HEK293 (cell line): ENCODE measurements around the gene DLL4.
A peak's percentile ranks its signal among the peaks of the same experiment; 100 is the strongest.

ENCODE experiments used
- CTCF ChIA-PET: fragments of 350-600 bp; formaldehyde crosslinking; extraction: SDS; loops from one replicate; lab custom pipeline; 2021; ENCODE audit warnings: antibody characterized with exemption; lab: Yijun Ruan, JAX
- POLR2A ChIA-PET: fragments of 300-600 bp; formaldehyde crosslinking; extraction: SDS; loops from one replicate; lab custom pipeline; 2020; ENCODE audit warnings: antibody characterized with exemption, inconsistent platforms; lab: Yijun Ruan, JAX
- H3K27ac ChIP-seq: fragments of 200-500 bp; sonication (Bioruptor generic); 2 replicates; pipeline ENCODE4 v1.5.1; 2014; ENCODE audit warnings: low read depth, low read length, control low read depth, inconsistent platforms; ENCODE audit errors: extremely low read depth
- H3K36me3 ChIP-seq, 2 experiments: fragments of 200-500 bp in 1 of 2; sonication (Bioruptor generic) in 1 of 2; 1 replicate in 1 of 2; 2 replicates in 1 of 2; pipeline ENCODE4 v1.5.1; 2014 to 2017; ENCODE audit warnings: inconsistent platforms in 2 of 2, low read length in 2 of 2; ENCODE audit not compliant: control insufficient read depth in 2 of 2, insufficient read depth in 1 of 2
- H3K4me1 ChIP-seq: fragments of 200-500 bp; sonication (Bioruptor generic); 2 replicates; pipeline ENCODE4 v1.5.1; 2014; ENCODE audit warnings: mild to moderate bottlenecking, low read length, inconsistent platforms; ENCODE audit not compliant: control insufficient read depth, insufficient read depth
- H3K4me3 ChIP-seq: 2 replicates; pipeline ENCODE4 v1.5.1; 2011; ENCODE audit warnings: low read depth, mild to moderate bottlenecking, control low read depth, low read length, moderate library complexity
- H3K9me3 ChIP-seq: fragments of 200-500 bp; sonication (Bioruptor generic); 2 replicates; pipeline ENCODE4 v1.5.1; 2014; ENCODE audit warnings: low read depth, low read length, inconsistent platforms; ENCODE audit not compliant: control insufficient read depth, insufficient read depth
- KLF8 ChIP-seq: fragments of 450-650 bp; formaldehyde crosslinking; IDR thresholded peaks from 2 replicates; pipeline ENCODE4 v1.5.1; 2016; ENCODE audit warnings: missing biosample characterization, missing genetic modification characterization
- SCRT2 ChIP-seq: fragments of 450-650 bp; formaldehyde crosslinking; IDR thresholded peaks from 2 replicates; pipeline ENCODE4 v1.5.1; 2016; ENCODE audit warnings: missing biosample characterization, missing genetic modification characterization
- ZEB2 ChIP-seq: fragments of 450-650 bp; formaldehyde crosslinking; IDR thresholded peaks from 2 replicates; pipeline ENCODE4 v1.5.1; 2016; ENCODE audit warnings: missing biosample characterization, missing genetic modification characterization
- ZFP37 ChIP-seq: fragments of 450-650 bp; formaldehyde crosslinking; IDR thresholded peaks from 2 replicates; pipeline ENCODE4 v1.5.1; 2016; ENCODE audit warnings: missing biosample characterization, missing genetic modification characterization
- ZIC2 ChIP-seq: fragments of 450-650 bp; formaldehyde crosslinking; IDR thresholded peaks from 2 replicates; pipeline ENCODE4 v1.5.1; 2016; ENCODE audit warnings: missing biosample characterization, missing genetic modification characterization
- ZNF114 ChIP-seq: fragments of 450-650 bp; formaldehyde crosslinking; IDR thresholded peaks from 2 replicates; pipeline ENCODE4 v1.5.0; 2017; ENCODE audit warnings: missing biosample characterization, missing genetic modification characterization
- ZNF174 ChIP-seq: fragments of 450-650 bp; formaldehyde crosslinking; IDR thresholded peaks from 2 replicates; pipeline ENCODE4 v1.5.0; 2017; ENCODE audit warnings: missing biosample characterization, mild to moderate bottlenecking, missing genetic modification characterization
- ZNF2 ChIP-seq: fragments of 450-650 bp; formaldehyde crosslinking; IDR thresholded peaks from 2 replicates; pipeline ENCODE4 v1.5.1; 2016; ENCODE audit warnings: missing biosample characterization, missing genetic modification characterization
- ZNF202 ChIP-seq: fragments of 450-650 bp; formaldehyde crosslinking; IDR thresholded peaks from 2 replicates; pipeline ENCODE4 v1.5.1; 2016; ENCODE audit warnings: missing biosample characterization, missing genetic modification characterization, borderline replicate concordance
- ZNF239 ChIP-seq: fragments of 450-650 bp; formaldehyde crosslinking; IDR thresholded peaks from 2 replicates; pipeline ENCODE4 v1.5.1; 2016; ENCODE audit warnings: missing biosample characterization, missing genetic modification characterization
- ZNF341 ChIP-seq: fragments of 450-650 bp; formaldehyde crosslinking; IDR thresholded peaks from 2 replicates; pipeline ENCODE4; 2016; ENCODE audit warnings: low read depth, missing biosample characterization, missing genetic modification characterization
- ZNF391 ChIP-seq: fragments of 450-650 bp; formaldehyde crosslinking; IDR thresholded peaks from 2 replicates; pipeline ENCODE4 v1.5.1; 2016; ENCODE audit warnings: low read depth, missing biosample characterization, missing genetic modification characterization, borderline replicate concordance
- ZNF561 ChIP-seq: fragments of 450-650 bp; IDR thresholded peaks from 2 replicates; pipeline ENCODE4 v1.5.1; 2018; ENCODE audit warnings: missing biosample characterization, missing genetic modification characterization, borderline replicate concordance
- ZNF596 ChIP-seq: fragments of 450-650 bp; IDR thresholded peaks from 2 replicates; pipeline ENCODE4 v1.5.0; 2018; ENCODE audit warnings: missing biosample characterization, mild to moderate bottlenecking, missing genetic modification characterization, moderate library complexity
- ZNF621 ChIP-seq: fragments of 450-650 bp; formaldehyde crosslinking; IDR thresholded peaks from 2 replicates; pipeline ENCODE4 v1.5.1; 2017; ENCODE audit warnings: missing biosample characterization, missing genetic modification characterization
- ZNF623 ChIP-seq: fragments of 450-650 bp; formaldehyde crosslinking; IDR thresholded peaks from 2 replicates; pipeline ENCODE4 v1.5.1; 2016; ENCODE audit warnings: missing biosample characterization, missing genetic modification characterization
- ZNF626 ChIP-seq: fragments of 450-650 bp; sonication (Bioruptor Pico); formaldehyde crosslinking; IDR thresholded peaks from 2 replicates; pipeline ENCODE4 v1.5.1; 2018; ENCODE audit warnings: missing biosample characterization, missing genetic modification characterization, inconsistent platforms
- ZNF654 ChIP-seq: fragments of 450-650 bp; formaldehyde crosslinking; IDR thresholded peaks from 2 replicates; pipeline ENCODE4 v1.5.1; 2016; ENCODE audit warnings: low read depth, missing biosample characterization, missing genetic modification characterization
- ZNF701 ChIP-seq: fragments of 450-650 bp; formaldehyde crosslinking; IDR thresholded peaks from 2 replicates; pipeline ENCODE4 v1.5.1; 2016; ENCODE audit warnings: missing biosample characterization, missing genetic modification characterization
- ZNF785 ChIP-seq: fragments of 450-650 bp; formaldehyde crosslinking; IDR thresholded peaks from 2 replicates; pipeline ENCODE4 v1.5.1; 2016; ENCODE audit warnings: missing biosample characterization, missing genetic modification characterization
- ZNF792 ChIP-seq: fragments of 450-650 bp; formaldehyde crosslinking; IDR thresholded peaks from 2 replicates; pipeline ENCODE4 v1.5.1; 2016; ENCODE audit warnings: missing biosample characterization, missing genetic modification characterization
- ZSCAN16 ChIP-seq: fragments of 450-650 bp; formaldehyde crosslinking; IDR thresholded peaks from 2 replicates; pipeline ENCODE4 v1.5.1; 2016; ENCODE audit warnings: missing biosample characterization, missing genetic modification characterization
- TF ChIP-seq, protein P1 (sequence below): fragments of 450-650 bp; IDR thresholded peaks from 2 replicates; pipeline ENCODE4 v1.5.1; 2018; ENCODE audit warnings: missing biosample characterization, missing genetic modification characterization
- TF ChIP-seq, protein P2 (sequence below): fragments of 450-650 bp; formaldehyde crosslinking; conservative IDR thresholded peaks from 2 replicates; pipeline ENCODE4 v1.5.1; 2016; ENCODE audit warnings: low read depth, missing biosample characterization, missing genetic modification characterization
- TF ChIP-seq, protein P3 (sequence below): fragments of 450-650 bp; formaldehyde crosslinking; IDR thresholded peaks from 2 replicates; pipeline ENCODE4 v1.5.1; 2016; ENCODE audit warnings: missing biosample characterization, missing genetic modification characterization
- TF ChIP-seq, protein P4 (sequence below): fragments of 450-650 bp; formaldehyde crosslinking; IDR thresholded peaks from 2 replicates; pipeline ENCODE4 v1.5.1; 2016; ENCODE audit warnings: missing biosample characterization, missing genetic modification characterization
- TF ChIP-seq, protein P5 (sequence below): fragments of 450-650 bp; formaldehyde crosslinking; IDR thresholded peaks from 2 replicates; pipeline ENCODE4 v1.5.1; 2016; ENCODE audit warnings: missing biosample characterization, missing genetic modification characterization

The DLL4 gene

DNA sequence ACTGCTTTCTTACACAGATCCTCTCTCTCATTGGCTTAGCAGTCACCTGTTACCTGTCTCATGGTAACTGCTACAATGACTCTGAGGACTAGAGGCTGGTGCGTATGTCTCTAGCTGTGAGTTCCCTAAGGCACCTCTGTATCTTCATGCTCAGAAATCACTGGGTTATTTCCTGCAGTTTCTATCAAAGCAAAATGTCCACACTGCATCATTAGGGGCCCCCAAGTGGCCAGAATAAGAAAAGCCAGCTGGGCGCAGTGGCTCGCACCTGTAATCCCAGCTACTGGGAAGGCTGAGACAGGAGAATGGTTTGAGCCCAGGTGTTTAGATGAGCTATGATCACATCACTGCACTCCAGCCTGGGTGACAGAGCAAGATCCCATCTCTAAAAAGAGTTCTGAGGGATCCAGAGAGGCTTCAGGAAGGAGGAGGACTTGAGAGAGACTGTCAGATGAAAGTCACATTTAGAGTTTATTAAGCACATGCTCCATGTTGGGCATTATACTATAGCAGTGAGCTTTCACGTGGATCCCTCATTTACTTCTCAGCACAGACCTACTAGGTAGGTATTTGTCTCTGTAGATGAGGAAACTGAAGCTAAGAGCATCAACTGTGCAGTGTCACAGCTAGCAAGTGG, 37.2 kb upstream of the DLL4 start:
- POLR2A ChIA-PET = interaction anchor here (0.7 to 1.5 kb wide), 4 partner anchors 18 to 34 kb away, joined by 3 to 6 read pairs (median 4); no protein-coding TSS in a partner anchor
- peaks cover 0 to 14% of the 10 kb centered on the region in 2 experiments; a peak in 2 of 3 replicates for H3K36me3 ChIP-seq
- H3K4me3 ChIP-seq = no peak overlapping the region
- no peaks in the 10 kb centered on the region for H3K4me1 ChIP-seq
- CTCF ChIA-PET = interaction anchor here (0.6 to 5.3 kb wide), 23 partner anchors 8 to 318 kb away, joined by 3 to 187 read pairs (median 4); partner anchors contain the start of genes RHOV and SPINT1
- H3K9me3 ChIP-seq = no peaks in the 10 kb centered on the region
- no peak overlapping the region for H3K27ac ChIP-seq
- TF ChIP-seq ZNF785 (tag by site-specific recombination) (no peak), ZNF114 (tag by site-specific recombination) (no peak), ZNF792 (tag by site-specific recombination) (no peak), ZFP37 (tag by site-specific recombination) (no peak), ZNF654 (tag by site-specific recombination) (peak; percentile 65), ZNF596 (tag by site-specific recombination) (no peak), ZNF561 (tag by site-specific recombination) (no peak), SCRT2 (tag by site-specific recombination) (0 out of 2 replicates have a peak, but pooled peaks have one; percentile 21), ZNF623 (tag by site-specific recombination) (no peak), ZSCAN16 (tag by site-specific recombination) (no peak), ZNF391 (no peak), ZNF626 (tag by site-specific recombination) (no peak), ZNF2 (no peak), ZNF239 (tag by site-specific recombination) (no peak), KLF8 (tag by site-specific recombination) (no peak), ZIC2 (tag by site-specific recombination) (no peak), ZNF701 (tag by site-specific recombination) (no peak), ZNF174 (tag by site-specific recombination) (no peak), ZEB2 (0 out of 2 replicates have a peak, but pooled peaks have one; percentile 28), ZNF202 (no peak), ZNF621 (no peak), ZNF341 (tag by site-specific recombination) (no peak)
- TF ChIP-seq, protein P1, sequence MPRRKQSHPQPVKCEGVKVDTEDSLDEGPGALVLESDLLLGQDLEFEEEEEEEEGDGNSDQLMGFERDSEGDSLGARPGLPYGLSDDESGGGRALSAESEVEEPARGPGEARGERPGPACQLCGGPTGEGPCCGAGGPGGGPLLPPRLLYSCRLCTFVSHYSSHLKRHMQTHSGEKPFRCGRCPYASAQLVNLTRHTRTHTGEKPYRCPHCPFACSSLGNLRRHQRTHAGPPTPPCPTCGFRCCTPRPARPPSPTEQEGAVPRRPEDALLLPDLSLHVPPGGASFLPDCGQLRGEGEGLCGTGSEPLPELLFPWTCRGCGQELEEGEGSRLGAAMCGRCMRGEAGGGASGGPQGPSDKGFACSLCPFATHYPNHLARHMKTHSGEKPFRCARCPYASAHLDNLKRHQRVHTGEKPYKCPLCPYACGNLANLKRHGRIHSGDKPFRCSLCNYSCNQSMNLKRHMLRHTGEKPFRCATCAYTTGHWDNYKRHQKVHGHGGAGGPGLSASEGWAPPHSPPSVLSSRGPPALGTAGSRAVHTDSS (tag by site-specific recombination) = no peak
- TF ChIP-seq, protein P2, sequence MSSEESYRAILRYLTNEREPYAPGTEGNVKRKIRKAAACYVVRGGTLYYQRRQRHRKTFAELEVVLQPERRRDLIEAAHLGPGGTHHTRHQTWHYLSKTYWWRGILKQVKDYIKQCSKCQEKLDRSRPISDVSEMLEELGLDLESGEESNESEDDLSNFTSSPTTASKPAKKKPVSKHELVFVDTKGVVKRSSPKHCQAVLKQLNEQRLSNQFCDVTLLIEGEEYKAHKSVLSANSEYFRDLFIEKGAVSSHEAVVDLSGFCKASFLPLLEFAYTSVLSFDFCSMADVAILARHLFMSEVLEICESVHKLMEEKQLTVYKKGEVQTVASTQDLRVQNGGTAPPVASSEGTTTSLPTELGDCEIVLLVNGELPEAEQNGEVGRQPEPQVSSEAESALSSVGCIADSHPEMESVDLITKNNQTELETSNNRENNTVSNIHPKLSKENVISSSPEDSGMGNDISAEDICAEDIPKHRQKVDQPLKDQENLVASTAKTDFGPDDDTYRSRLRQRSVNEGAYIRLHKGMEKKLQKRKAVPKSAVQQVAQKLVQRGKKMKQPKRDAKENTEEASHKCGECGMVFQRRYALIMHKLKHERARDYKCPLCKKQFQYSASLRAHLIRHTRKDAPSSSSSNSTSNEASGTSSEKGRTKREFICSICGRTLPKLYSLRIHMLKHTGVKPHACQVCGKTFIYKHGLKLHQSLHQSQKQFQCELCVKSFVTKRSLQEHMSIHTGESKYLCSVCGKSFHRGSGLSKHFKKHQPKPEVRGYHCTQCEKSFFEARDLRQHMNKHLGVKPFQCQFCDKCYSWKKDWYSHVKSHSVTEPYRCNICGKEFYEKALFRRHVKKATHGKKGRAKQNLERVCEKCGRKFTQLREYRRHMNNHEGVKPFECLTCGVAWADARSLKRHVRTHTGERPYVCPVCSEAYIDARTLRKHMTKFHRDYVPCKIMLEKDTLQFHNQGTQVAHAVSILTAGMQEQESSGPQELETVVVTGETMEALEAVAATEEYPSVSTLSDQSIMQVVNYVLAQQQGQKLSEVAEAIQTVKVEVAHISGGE (tag by site-specific recombination) = no peak
- TF ChIP-seq, protein P3, sequence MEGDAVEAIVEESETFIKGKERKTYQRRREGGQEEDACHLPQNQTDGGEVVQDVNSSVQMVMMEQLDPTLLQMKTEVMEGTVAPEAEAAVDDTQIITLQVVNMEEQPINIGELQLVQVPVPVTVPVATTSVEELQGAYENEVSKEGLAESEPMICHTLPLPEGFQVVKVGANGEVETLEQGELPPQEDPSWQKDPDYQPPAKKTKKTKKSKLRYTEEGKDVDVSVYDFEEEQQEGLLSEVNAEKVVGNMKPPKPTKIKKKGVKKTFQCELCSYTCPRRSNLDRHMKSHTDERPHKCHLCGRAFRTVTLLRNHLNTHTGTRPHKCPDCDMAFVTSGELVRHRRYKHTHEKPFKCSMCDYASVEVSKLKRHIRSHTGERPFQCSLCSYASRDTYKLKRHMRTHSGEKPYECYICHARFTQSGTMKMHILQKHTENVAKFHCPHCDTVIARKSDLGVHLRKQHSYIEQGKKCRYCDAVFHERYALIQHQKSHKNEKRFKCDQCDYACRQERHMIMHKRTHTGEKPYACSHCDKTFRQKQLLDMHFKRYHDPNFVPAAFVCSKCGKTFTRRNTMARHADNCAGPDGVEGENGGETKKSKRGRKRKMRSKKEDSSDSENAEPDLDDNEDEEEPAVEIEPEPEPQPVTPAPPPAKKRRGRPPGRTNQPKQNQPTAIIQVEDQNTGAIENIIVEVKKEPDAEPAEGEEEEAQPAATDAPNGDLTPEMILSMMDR (tag by site-specific recombination) = 0 out of 2 replicates have a peak, but pooled peaks have one; percentile 22
- TF ChIP-seq, protein P4, sequence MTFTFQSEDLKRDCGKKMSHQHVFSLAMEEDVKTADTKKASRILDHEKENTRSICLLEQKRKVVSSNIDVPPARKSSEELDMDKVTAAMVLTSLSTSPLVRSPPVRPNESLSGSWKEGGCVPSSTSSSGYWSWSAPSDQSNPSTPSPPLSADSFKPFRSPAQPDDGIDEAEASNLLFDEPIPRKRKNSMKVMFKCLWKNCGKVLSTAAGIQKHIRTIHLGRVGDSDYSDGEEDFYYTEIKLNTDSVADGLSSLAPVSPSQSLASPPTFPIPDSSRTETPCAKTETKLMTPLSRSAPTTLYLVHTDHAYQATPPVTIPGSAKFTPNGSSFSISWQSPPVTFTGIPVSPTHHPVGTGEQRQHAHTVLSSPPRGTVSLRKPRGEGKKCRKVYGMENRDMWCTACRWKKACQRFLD (tag by site-specific recombination) = no peak
- TF ChIP-seq, protein P5, sequence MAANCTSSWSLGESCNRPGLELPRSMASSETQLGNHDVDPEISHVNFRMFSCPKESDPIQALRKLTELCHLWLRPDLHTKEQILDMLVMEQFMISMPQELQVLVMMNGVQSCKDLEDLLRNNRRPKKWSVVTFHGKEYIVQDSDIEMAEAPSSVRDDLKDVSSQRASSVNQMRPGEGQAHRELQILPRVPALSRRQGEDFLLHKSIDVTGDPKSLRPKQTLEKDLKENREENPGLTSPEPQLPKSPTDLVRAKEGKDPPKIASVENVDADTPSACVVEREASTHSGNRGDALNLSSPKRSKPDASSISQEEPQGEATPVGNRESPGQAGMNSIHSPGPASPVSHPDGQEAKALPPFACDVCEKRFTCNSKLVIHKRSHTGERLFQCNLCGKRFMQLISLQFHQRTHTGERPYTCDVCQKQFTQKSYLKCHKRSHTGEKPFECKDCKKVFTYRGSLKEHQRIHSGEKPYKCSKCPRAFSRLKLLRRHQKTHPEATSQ (tag by site-specific recombination) = no peak
